ENCODE data around the gene CCN2. TPM values are rescaled to one million over a fixed set of nuclear protein-coding genes. Genes with fewer than 3 reads are reported as not detected.
"Not testable (repeated sequence)": the region's sequence is repeated elsewhere in the genome, so short reads cannot be mapped to it uniquely, and the experiment has no call there.

Gene CCN2
- total RNA-seq, 1 donor from 2014 or later = not detected

DNA sequence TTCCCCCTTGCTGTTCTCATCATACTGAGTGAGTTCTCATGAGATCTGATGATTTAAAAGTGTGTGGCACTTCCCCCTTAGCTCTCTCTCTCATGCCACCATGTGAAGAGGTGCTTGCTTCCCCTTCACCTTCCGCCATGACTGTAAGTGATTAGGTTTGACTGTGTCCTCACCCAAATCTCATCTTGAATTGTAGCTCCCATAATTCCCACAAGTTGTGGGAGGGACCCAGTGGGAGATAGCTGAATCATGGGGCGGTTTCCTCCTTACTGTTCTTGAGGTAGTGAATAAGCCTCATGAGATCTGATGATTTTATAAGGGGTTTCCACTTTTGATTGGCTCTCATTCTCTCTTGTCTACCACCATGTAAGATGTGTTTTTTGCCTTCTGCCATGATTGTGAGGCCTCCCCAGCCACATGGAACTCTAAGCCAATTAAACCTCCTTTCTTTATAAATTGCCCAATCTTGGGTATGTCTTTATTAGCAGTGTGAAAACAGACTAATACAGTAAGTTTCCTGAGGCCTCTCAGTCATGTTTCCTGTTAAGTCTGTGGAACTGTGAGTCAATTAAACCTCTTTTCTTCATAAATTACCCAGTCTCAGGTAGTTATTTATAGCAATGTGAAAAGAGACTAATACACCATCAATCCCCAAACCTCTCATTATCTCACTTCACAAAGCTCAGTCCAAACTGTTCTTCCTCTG is 34.9 kb downstream of the CCN2 start:
- not testable (repeated sequence) for H3K4me3 Mint-ChIP-seq; H3K27ac Mint-ChIP-seq; H3K36me3 Mint-ChIP-seq (ENCODE audit: low read depth); H3K9me3 Mint-ChIP-seq; DNase-seq
- intact Hi-C loops (cut with micrococcal nuclease) = loop anchor here (10.0 kb wide), 3 partner anchors 111 to 1031 kb away; partner anchors contain the start of gene ENPP1
- H3K4me1 Mint-ChIP-seq = peaks cover 12% of the 10 kb centered on the region
- peaks cover 30% of the 10 kb centered on the region for H3K27me3 Mint-ChIP-seq

GRCh38 chr6:131914967-131915751 is 36.0 kb downstream of the CCN2 start:
- Mint-ChIP-seq H3K27ac (no peak overlapping the region), H3K36me3 (ENCODE audit: low read depth) (no peaks in the 10 kb centered on the region), H3K9me3 (no peaks in the 10 kb centered on the region), H3K4me1 (peaks cover 12% of the 10 kb centered on the region), H3K27me3 (peaks cover 36% of the 10 kb centered on the region), H3K4me3 (no peak overlapping the region)
- intact Hi-C loops (cut with micrococcal nuclease) = loop anchor here (2.0 to 10.0 kb wide), 5 partner anchors 110 to 1030 kb away; partner anchors contain the start of gene ENPP1
- DNase-seq = peak; percentile 85

DNA sequence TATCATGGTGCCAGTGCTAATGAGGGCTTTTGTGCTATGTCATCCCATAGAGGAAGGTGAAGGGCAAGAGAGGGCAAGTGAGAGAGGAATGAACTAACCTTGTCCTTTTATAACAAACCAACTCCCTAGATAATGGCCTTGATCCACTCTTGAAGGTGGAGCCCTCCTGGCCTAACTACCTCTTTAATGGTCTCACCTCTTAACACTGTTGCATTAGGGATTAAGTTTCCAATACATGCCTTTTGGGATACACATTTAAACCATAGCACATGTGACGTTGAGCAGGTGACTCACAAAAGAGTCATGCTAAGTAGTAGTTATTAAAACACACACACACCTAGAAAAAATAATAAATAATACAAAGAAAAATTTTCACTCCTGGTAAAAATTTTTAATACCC is 36.9 kb downstream of the CCN2 start:
- intact Hi-C loops (cut with micrococcal nuclease) = loop anchor here (2.0 to 10.0 kb wide), 5 partner anchors 109 to 1029 kb away; partner anchors contain the start of gene ENPP1
- H3K27ac Mint-ChIP-seq = no peak overlapping the region
- peaks cover 15% of the 10 kb centered on the region for H3K4me1 Mint-ChIP-seq
- no peak overlapping the region for H3K4me3 Mint-ChIP-seq
- H3K9me3 Mint-ChIP-seq = no peaks in the 10 kb centered on the region
- H3K36me3 Mint-ChIP-seq (ENCODE audit: low read depth) = no peaks in the 10 kb centered on the region
- peaks cover 31% of the 10 kb centered on the region for H3K27me3 Mint-ChIP-seq
- DNase-seq = no peak

DNA sequence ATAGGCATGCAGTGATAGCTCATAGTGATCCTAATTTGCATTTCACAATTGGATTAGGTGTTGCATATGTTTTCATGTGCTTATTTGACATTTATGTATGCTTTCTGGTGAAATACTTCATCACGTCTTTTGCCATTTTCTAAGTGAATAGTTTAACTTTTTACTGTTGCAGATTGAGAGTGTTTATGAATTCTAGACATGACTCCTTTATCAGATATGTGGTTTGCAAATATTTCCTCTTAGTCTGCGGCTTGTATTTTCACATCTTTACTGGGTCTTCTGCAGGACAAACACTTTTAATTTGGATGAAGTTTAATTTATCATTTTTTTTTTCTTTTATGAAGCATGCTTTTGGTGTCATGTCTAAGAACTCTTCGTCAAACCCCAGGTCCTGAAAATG is 39.2 kb downstream of the CCN2 start:
- no peaks in the 10 kb centered on the region for H3K36me3 Mint-ChIP-seq (ENCODE audit: low read depth)
- no peak overlapping the region for H3K27ac Mint-ChIP-seq
- H3K4me1 Mint-ChIP-seq = peaks cover 9% of the 10 kb centered on the region
- no peak overlapping the region for H3K4me3 Mint-ChIP-seq
- DNase-seq = no peak
- peaks cover 38% of the 10 kb centered on the region for H3K27me3 Mint-ChIP-seq
- no peaks in the 10 kb centered on the region for H3K9me3 Mint-ChIP-seq
- intact Hi-C loops (cut with micrococcal nuclease) = loop anchor here (10.0 kb wide), 3 partner anchors 107 to 1027 kb away; partner anchors contain the start of gene ENPP1

GRCh38 chr6:131910956-131911355 is 40.2 kb downstream of the CCN2 start:
- intact Hi-C loops (cut with micrococcal nuclease) = loop anchor here (10.0 kb wide), 3 partner anchors 106 to 1026 kb away; partner anchors contain the start of gene ENPP1
- no peak for DNase-seq
- Mint-ChIP-seq H3K27ac (no peak overlapping the region), H3K36me3 (ENCODE audit: low read depth) (no peaks in the 10 kb centered on the region), H3K9me3 (no peaks in the 10 kb centered on the region), H3K4me3 (no peak overlapping the region), H3K27me3 (peaks cover 34% of the 10 kb centered on the region), H3K4me1 (peaks cover 6% of the 10 kb centered on the region)

GRCh38 chr6:131910219-131910589 is 41.0 kb downstream of the CCN2 start:
- Mint-ChIP-seq H3K36me3 (ENCODE audit: low read depth) (no peaks in the 10 kb centered on the region), H3K27me3 (peaks cover 33% of the 10 kb centered on the region), H3K9me3 (no peaks in the 10 kb centered on the region), H3K27ac (no peak overlapping the region), H3K4me1 (peaks cover 6% of the 10 kb centered on the region), H3K4me3 (no peak overlapping the region)
- intact Hi-C loops (cut with micrococcal nuclease) = loop anchor here (10.0 kb wide), 3 partner anchors 105 to 1025 kb away; partner anchors contain the start of gene ENPP1
- DNase-seq = no peak

GRCh38 chr6:131909408-131910218 is 41.6 kb downstream of the CCN2 start:
- DNase-seq = peak; percentile 92
- Mint-ChIP-seq H3K9me3 (no peaks in the 10 kb centered on the region), H3K4me3 (no peak overlapping the region), H3K4me1 (peaks cover 6% of the 10 kb centered on the region), H3K27me3 (peaks cover 33% of the 10 kb centered on the region), H3K36me3 (ENCODE audit: low read depth) (no peaks in the 10 kb centered on the region), H3K27ac (no peak overlapping the region)
- intact Hi-C loops (cut with micrococcal nuclease) = loop anchor here (10.0 kb wide), 3 partner anchors 105 to 1025 kb away; partner anchors contain the start of gene ENPP1

- H3K27ac Mint-ChIP-seq; H3K36me3 Mint-ChIP-seq (ENCODE audit: low read depth); H3K9me3 Mint-ChIP-seq; intact Hi-C loops (cut with micrococcal nuclease); DNase-seq; H3K4me1 Mint-ChIP-seq; H3K4me3 Mint-ChIP-seq: not testable (repeated sequence)
- peaks cover 32% of the 10 kb centered on the region for H3K27me3 Mint-ChIP-seq
These were observed 42.4 kb downstream of the CCN2 start for GRCh38 chr6:131908787-131909186.

GRCh38 chr6:131903734-131904133 is 47.4 kb downstream of the CCN2 start:
- H3K27ac Mint-ChIP-seq; H3K36me3 Mint-ChIP-seq (ENCODE audit: low read depth); H3K4me3 Mint-ChIP-seq; intact Hi-C loops (cut with micrococcal nuclease); H3K9me3 Mint-ChIP-seq; H3K4me1 Mint-ChIP-seq; DNase-seq: not testable (repeated sequence)
- peaks cover 17% of the 10 kb centered on the region for H3K27me3 Mint-ChIP-seq

DNA sequence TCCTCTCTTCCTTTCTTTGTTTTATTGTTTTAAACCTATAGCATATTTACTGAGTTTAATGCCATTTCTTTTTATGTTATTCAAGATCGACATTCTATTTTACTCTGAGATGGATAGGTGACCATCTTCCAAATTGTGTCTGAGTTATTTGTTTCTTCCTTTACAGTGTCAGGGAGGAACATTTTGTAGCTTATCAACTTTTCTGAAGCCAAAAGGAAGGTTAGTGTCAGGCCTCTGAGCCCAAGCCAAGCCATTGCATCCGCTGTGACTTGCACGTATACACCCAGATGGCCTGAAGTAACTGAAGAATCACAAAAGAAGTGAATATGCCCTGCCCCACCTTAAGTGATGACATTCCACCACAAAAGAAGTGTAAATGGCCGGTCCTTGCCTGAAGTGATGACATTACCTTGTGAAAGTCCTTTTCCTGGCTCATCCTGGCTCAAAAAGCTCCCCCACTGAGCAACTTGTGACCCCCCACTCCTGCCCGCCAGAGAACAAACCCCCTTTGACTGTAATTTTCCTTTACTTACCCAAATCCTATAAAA is 49.8 kb downstream of the CCN2 start:
- intact Hi-C loops (cut with micrococcal nuclease); DNase-seq; H3K4me3 Mint-ChIP-seq; H3K4me1 Mint-ChIP-seq; H3K36me3 Mint-ChIP-seq (ENCODE audit: low read depth); H3K27ac Mint-ChIP-seq; H3K27me3 Mint-ChIP-seq: not testable (repeated sequence)
- peaks cover 14% of the 10 kb centered on the region for H3K9me3 Mint-ChIP-seq

- H3K27ac Mint-ChIP-seq = no peak overlapping the region
- peaks cover 9% of the 10 kb centered on the region for H3K27me3 Mint-ChIP-seq
- H3K36me3 Mint-ChIP-seq (ENCODE audit: low read depth) = no peaks in the 10 kb centered on the region
- H3K4me1 Mint-ChIP-seq = no peaks in the 10 kb centered on the region
- no peak for DNase-seq
- H3K4me3 Mint-ChIP-seq = no peak overlapping the region
- intact Hi-C loops (cut with micrococcal nuclease) = no loop called here
- H3K9me3 Mint-ChIP-seq = peaks cover 14% of the 10 kb centered on the region
These were observed 50.9 kb downstream of the CCN2 start for GRCh38 chr6:131900231-131900630.

GRCh38 chr6:131898718-131899117 is 52.5 kb downstream of the CCN2 start:
- no peak overlapping the region for H3K27ac Mint-ChIP-seq
- H3K27me3 Mint-ChIP-seq = peaks cover 9% of the 10 kb centered on the region
- DNase-seq = no peak
- H3K36me3 Mint-ChIP-seq (ENCODE audit: low read depth) = no peaks in the 10 kb centered on the region
- peaks cover 14% of the 10 kb centered on the region for H3K9me3 Mint-ChIP-seq
- intact Hi-C loops (cut with micrococcal nuclease) = no loop called here
- no peak overlapping the region for H3K4me3 Mint-ChIP-seq
- peaks cover 5% of the 10 kb centered on the region for H3K4me1 Mint-ChIP-seq
